Measurements from ENCODE around the gene MYRIP. TPM values are rescaled to one million over a fixed set of nuclear protein-coding genes. Genes with fewer than 3 reads are reported as not detected.

MYRIP gene
- total RNA-seq, 1 experiment from 2014 or later = 0.44 TPM

DNA sequence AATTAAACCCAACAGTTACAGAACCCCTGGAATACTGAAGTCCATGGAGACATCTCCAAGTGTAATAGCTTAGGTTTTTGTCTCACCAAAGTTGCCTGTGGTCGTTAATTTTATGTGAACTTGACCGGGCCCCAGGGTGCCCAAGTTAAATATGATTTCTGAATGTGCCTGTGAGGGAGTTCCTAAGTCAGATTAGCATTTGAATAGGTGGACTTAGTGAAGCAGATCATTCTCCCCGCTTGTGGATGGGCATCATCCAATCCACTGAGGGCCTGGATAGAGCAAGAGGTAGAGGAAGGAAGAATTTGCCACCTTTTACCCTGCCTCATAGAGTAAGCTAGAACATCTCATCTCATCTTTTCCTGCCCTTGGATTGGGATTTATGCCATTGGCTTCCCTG is 203.0 kb downstream of the MYRIP start:
- Histone ChIP-seq H3K4me2 (ENCODE audit: low read length) (no peak overlapping the region), H3K9me3 (ENCODE audit: control insufficient read depth in 1 of 2, insufficient read depth in 1 of 2, low read depth in 1 of 2, low read length in 2 of 2) (no peaks in the 10 kb centered on the region), H3K79me2 (ENCODE audit: insufficient read depth, low read length) (no peaks in the 10 kb centered on the region), H3K4me1 (ENCODE audit: control insufficient read depth in 1 of 2, insufficient read depth in 2 of 2, low read length in 2 of 2) (no peaks in the 10 kb centered on the region), H3K9ac (ENCODE audit: low read length) (no peak overlapping the region), H3K4me3 (replicated peaks in 1 of 2; ENCODE audit: low read depth in 1 of 2, low read length in 2 of 2) (no peak overlapping the region), H4K20me1 (ENCODE audit: insufficient read depth) (no peaks in the 10 kb centered on the region), H3K36me3 (ENCODE audit: control insufficient read depth in 1 of 2, insufficient read depth in 2 of 2, low read length in 2 of 2) (no peaks in the 10 kb centered on the region), H3K27ac (ENCODE audit: low read depth, low read length) (no peak overlapping the region), H2AFZ (ENCODE audit: low read depth, low read length, poor library complexity, severe bottlenecking) (no peak overlapping the region), H3K9me2 (ENCODE audit: insufficient read depth) (no peaks in the 10 kb centered on the region), H3K27me3 (ENCODE audit: insufficient read depth, low read length) (peaks cover 20% of the 10 kb centered on the region)
- TF ChIP-seq EGR1 (IDR thresholded peaks at IDR 0.05; ENCODE audit: low read depth) (no peak), CBX3 (IDR thresholded peaks at IDR 0.05; ENCODE audit: low read depth) (no peak), CTCF (IDR thresholded peaks at IDR 0.05 in 2 of 3, conservative IDR thresholded peaks at IDR 0.05 in 1 of 3; ENCODE audit: borderline replicate concordance in 1 of 3, insufficient read depth in 1 of 3, low read depth in 2 of 3, low read length in 2 of 3) (no peak), SIN3A (IDR thresholded peaks at IDR 0.05; ENCODE audit: low read depth) (no peak), TCF7L2 (IDR thresholded peaks at IDR 0.05; ENCODE audit: borderline replicate concordance, extremely low read depth, insufficient read depth, insufficient read length) (no peak), POLR2AphosphoS5 (IDR thresholded peaks at IDR 0.05; ENCODE audit: low read depth, low read length) (no peak)
- TF ChIP-seq, protein P1, sequence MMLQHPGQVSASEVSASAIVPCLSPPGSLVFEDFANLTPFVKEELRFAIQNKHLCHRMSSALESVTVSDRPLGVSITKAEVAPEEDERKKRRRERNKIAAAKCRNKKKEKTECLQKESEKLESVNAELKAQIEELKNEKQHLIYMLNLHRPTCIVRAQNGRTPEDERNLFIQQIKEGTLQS (IDR thresholded peaks at IDR 0.05) = no peak
- TF ChIP-seq, protein P2, sequence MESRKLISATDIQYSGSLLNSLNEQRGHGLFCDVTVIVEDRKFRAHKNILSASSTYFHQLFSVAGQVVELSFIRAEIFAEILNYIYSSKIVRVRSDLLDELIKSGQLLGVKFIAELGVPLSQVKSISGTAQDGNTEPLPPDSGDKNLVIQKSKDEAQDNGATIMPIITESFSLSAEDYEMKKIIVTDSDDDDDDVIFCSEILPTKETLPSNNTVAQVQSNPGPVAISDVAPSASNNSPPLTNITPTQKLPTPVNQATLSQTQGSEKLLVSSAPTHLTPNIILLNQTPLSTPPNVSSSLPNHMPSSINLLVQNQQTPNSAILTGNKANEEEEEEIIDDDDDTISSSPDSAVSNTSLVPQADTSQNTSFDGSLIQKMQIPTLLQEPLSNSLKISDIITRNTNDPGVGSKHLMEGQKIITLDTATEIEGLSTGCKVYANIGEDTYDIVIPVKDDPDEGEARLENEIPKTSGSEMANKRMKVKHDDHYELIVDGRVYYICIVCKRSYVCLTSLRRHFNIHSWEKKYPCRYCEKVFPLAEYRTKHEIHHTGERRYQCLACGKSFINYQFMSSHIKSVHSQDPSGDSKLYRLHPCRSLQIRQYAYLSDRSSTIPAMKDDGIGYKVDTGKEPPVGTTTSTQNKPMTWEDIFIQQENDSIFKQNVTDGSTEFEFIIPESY (IDR thresholded peaks at IDR 0.05; ENCODE audit: extremely low read depth, insufficient replicate concordance, low read length) = no peak
- no TSS peak for BruUV-seq (replicated peaks)
- RAD21 ChIA-PET (ENCODE audit: low non-redundant PET in 1 of 2, low total read pairs in 2 of 2, uncharacterized antibody in 2 of 2, unreplicated experiment in 2 of 2) = no interaction called here
- POLR2A ChIA-PET = no interaction called here
- intact Hi-C loops (cut with micrococcal nuclease) = no loop called here
- CTCF ChIA-PET = no interaction called here
- no peak for DNase-seq (ENCODE audit: low read depth, low spot score)
- no peak for ATAC-seq

Measured in HCT116 (cell line).